Measurements from ENCODE around the gene HFE. TPM values are rescaled to one million over a fixed set of nuclear protein-coding genes. Genes with fewer than 3 reads are reported as not detected.

Gene HFE
- total and polyA plus RNA-seq, 2 of the 13 experiments (the other 11 are each of a cell fraction or from before 2014, with no cell fraction given): 3.7 to 6.3 TPM

DNA sequence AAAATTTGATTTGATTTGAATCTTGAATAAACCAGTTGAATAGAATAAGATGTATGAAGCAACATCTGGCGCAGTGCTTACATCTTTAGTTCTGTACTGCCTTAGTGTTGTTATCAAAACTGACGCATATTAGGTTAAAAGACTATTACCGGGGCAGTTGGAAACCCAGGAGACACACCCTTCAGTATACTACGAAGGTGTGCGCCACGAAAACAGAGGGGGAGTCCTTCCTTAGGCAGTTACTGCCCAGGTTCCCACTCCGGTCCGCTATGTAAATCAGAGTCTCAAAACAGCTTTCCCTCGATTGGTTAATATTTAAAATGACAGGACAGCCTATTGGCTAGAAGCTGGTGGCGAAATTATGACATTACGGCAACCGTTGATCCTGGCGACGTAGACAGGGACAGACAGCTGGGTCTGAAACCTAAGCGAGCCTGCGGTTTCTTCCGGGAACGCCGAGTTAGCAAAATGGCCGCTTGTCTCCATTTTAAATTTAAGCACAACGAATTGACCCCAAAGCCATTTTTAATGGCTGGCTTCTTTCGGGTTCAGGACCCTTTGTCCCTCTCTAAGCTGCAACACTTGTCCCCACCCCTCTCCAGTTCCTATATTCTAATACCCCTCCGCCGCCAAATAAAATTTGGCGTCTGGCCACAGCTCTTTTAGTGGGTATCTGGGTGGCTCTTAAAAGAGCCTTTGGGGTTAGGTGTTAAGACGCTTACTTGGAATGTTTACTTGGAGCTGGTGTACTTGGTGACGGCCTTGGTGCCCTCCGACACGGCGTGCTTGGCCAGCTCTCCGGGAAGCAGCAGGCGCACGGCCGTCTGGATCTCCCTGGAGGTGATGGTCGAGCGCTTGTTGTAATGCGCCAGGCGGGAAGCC is 35.8 kb downstream of the HFE start (continued):
- peak; percentile 39; the same call in 1 of the 2 replicates for TF ChIP-seq PPARG (CRISPR knock-in tag; conservative IDR thresholded peaks at IDR 0.05)
- no peak for TF ChIP-seq ZNF382 (CRISPR knock-in tag; IDR thresholded peaks at IDR 0.05; ENCODE audit: borderline replicate concordance)
- TF ChIP-seq, protein P1, sequence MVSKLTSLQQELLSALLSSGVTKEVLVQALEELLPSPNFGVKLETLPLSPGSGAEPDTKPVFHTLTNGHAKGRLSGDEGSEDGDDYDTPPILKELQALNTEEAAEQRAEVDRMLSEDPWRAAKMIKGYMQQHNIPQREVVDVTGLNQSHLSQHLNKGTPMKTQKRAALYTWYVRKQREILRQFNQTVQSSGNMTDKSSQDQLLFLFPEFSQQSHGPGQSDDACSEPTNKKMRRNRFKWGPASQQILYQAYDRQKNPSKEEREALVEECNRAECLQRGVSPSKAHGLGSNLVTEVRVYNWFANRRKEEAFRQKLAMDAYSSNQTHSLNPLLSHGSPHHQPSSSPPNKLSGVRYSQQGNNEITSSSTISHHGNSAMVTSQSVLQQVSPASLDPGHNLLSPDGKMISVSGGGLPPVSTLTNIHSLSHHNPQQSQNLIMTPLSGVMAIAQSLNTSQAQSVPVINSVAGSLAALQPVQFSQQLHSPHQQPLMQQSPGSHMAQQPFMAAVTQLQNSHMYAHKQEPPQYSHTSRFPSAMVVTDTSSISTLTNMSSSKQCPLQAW (CRISPR knock-in tag; IDR thresholded peaks at IDR 0.05): peak; percentile 72
- TF ChIP-seq HNRNPK (IDR thresholded peaks at IDR 0.05; ENCODE audit: low read depth, low read length, poor library complexity, severe bottlenecking): peak; percentile 59
- TF ChIP-seq KLF12 (CRISPR knock-in tag; IDR thresholded peaks at IDR 0.05; ENCODE audit: borderline replicate concordance): peak; percentile 96
- no peak for TF ChIP-seq ZNF775 (CRISPR knock-in tag; IDR thresholded peaks at IDR 0.05; ENCODE audit: borderline replicate concordance)
- TF ChIP-seq ZNF781 (CRISPR knock-in tag; IDR thresholded peaks at IDR 0.05; ENCODE audit: borderline replicate concordance, not compliant biosample characterization): peak; percentile 70
- no peak for TF ChIP-seq ADNP (CRISPR knock-in tag; IDR thresholded peaks at IDR 0.05)
- TF ChIP-seq MED1 (CRISPR knock-in tag; IDR thresholded peaks at IDR 0.05): peak; percentile 97
- TF ChIP-seq ZFP37 (CRISPR knock-in tag; IDR thresholded peaks at IDR 0.05; ENCODE audit: borderline replicate concordance): no peak
- peak; percentile 63; the same call in 1 of the 2 replicates for TF ChIP-seq ZBTB20 (CRISPR knock-in tag; IDR thresholded peaks at IDR 0.05; ENCODE audit: borderline replicate concordance, low read depth)
- peak; percentile 96 for TF ChIP-seq NFIC (IDR thresholded peaks at IDR 0.05; ENCODE audit: low read length)
- TF ChIP-seq, protein P2, sequence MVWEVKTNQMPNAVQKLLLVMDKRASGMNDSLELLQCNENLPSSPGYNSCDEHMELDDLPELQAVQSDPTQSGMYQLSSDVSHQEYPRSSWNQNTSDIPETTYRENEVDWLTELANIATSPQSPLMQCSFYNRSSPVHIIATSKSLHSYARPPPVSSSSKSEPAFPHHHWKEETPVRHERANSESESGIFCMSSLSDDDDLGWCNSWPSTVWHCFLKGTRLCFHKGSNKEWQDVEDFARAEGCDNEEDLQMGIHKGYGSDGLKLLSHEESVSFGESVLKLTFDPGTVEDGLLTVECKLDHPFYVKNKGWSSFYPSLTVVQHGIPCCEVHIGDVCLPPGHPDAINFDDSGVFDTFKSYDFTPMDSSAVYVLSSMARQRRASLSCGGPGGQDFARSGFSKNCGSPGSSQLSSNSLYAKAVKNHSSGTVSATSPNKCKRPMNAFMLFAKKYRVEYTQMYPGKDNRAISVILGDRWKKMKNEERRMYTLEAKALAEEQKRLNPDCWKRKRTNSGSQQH (CRISPR knock-in tag; IDR thresholded peaks at IDR 0.05; ENCODE audit: low read depth): peak; percentile 96
- no peak for TF ChIP-seq ZNF234 (CRISPR knock-in tag; conservative IDR thresholded peaks at IDR 0.05)
- TF ChIP-seq, protein P3, sequence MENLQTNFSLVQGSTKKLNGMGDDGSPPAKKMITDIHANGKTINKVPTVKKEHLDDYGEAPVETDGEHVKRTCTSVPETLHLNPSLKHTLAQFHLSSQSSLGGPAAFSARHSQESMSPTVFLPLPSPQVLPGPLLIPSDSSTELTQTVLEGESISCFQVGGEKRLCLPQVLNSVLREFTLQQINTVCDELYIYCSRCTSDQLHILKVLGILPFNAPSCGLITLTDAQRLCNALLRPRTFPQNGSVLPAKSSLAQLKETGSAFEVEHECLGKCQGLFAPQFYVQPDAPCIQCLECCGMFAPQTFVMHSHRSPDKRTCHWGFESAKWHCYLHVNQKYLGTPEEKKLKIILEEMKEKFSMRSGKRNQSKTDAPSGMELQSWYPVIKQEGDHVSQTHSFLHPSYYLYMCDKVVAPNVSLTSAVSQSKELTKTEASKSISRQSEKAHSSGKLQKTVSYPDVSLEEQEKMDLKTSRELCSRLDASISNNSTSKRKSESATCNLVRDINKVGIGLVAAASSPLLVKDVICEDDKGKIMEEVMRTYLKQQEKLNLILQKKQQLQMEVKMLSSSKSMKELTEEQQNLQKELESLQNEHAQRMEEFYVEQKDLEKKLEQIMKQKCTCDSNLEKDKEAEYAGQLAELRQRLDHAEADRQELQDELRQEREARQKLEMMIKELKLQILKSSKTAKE (CRISPR knock-in tag; IDR thresholded peaks at IDR 0.05; ENCODE audit: borderline replicate concordance): peak; percentile 66; the same call in 1 of the 2 replicates
- TF ChIP-seq, protein P4, sequence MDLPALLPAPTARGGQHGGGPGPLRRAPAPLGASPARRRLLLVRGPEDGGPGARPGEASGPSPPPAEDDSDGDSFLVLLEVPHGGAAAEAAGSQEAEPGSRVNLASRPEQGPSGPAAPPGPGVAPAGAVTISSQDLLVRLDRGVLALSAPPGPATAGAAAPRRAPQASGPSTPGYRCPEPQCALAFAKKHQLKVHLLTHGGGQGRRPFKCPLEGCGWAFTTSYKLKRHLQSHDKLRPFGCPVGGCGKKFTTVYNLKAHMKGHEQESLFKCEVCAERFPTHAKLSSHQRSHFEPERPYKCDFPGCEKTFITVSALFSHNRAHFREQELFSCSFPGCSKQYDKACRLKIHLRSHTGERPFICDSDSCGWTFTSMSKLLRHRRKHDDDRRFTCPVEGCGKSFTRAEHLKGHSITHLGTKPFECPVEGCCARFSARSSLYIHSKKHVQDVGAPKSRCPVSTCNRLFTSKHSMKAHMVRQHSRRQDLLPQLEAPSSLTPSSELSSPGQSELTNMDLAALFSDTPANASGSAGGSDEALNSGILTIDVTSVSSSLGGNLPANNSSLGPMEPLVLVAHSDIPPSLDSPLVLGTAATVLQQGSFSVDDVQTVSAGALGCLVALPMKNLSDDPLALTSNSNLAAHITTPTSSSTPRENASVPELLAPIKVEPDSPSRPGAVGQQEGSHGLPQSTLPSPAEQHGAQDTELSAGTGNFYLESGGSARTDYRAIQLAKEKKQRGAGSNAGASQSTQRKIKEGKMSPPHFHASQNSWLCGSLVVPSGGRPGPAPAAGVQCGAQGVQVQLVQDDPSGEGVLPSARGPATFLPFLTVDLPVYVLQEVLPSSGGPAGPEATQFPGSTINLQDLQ (CRISPR knock-in tag; IDR thresholded peaks at IDR 0.05): 0 out of 2 replicates have a peak, but pooled peaks have one; percentile 5
- peak; percentile 72 for TF ChIP-seq FOSL2 (CRISPR knock-in tag; IDR thresholded peaks at IDR 0.05)
- TF ChIP-seq, protein P5, sequence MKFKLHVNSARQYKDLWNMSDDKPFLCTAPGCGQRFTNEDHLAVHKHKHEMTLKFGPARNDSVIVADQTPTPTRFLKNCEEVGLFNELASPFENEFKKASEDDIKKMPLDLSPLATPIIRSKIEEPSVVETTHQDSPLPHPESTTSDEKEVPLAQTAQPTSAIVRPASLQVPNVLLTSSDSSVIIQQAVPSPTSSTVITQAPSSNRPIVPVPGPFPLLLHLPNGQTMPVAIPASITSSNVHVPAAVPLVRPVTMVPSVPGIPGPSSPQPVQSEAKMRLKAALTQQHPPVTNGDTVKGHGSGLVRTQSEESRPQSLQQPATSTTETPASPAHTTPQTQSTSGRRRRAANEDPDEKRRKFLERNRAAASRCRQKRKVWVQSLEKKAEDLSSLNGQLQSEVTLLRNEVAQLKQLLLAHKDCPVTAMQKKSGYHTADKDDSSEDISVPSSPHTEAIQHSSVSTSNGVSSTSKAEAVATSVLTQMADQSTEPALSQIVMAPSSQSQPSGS (CRISPR knock-in tag; IDR thresholded peaks at IDR 0.05): peak; percentile 85
